ENCODE data around the gene RFX5.

DNA sequence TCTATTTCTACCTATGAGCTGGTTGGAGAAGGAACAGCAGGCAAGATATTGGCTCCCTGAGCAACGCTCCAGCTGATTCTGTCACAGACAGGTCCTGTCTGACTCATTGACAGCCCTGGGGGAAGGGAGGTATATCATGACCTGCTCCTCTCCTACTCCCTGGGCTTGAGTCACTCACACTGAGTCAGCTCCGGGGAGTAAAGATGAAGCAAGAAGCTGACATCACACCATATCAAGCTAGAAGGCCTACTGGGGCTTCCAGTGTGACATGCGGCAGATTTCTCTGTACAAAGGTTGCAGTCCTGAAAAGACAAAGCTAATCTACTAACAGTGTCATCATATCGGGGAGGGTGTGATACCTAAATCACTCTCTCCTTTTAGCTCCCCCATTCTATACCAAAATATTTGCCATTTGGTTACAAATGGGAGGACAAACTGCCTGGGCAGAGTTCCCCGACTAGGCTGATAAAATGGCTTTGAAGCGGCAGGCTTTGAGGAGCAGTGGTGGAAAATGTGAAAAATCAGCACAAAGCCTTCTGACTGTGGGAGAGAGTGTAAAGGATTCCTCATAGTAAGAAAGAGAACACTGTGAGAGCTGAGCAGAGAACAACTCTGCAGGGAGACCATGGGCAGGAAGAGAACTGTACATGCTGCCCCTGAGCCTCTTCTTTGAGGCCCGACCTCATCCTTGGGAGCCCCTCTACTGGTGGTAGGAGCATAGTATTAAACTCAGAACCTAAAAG lies 35.3 kb downstream of the RFX5 start:
- no peak for TF ChIP-seq EZH2phosphoT487 (IDR thresholded peaks at IDR 0.05; ENCODE audit: low read length)
- TF ChIP-seq, protein P1, sequence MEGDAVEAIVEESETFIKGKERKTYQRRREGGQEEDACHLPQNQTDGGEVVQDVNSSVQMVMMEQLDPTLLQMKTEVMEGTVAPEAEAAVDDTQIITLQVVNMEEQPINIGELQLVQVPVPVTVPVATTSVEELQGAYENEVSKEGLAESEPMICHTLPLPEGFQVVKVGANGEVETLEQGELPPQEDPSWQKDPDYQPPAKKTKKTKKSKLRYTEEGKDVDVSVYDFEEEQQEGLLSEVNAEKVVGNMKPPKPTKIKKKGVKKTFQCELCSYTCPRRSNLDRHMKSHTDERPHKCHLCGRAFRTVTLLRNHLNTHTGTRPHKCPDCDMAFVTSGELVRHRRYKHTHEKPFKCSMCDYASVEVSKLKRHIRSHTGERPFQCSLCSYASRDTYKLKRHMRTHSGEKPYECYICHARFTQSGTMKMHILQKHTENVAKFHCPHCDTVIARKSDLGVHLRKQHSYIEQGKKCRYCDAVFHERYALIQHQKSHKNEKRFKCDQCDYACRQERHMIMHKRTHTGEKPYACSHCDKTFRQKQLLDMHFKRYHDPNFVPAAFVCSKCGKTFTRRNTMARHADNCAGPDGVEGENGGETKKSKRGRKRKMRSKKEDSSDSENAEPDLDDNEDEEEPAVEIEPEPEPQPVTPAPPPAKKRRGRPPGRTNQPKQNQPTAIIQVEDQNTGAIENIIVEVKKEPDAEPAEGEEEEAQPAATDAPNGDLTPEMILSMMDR (IDR thresholded peaks at IDR 0.05; ENCODE audit: low read length), result no peak
- TF ChIP-seq EZH2 (optimal IDR thresholded peaks at IDR 0.05; ENCODE audit: low read depth, low read length), result no peak

Measured in MM.1S (cell line).